Loucy (cell line): Measurements from ENCODE around the gene TLE2.

Source experiments
- H2AFZ ChIP-seq: fragments of 200-600 bp; sonication (generic); 2 replicates; pipeline ENCODE4 v1.6.0; 2016; ENCODE audit warnings: antibody characterized with exemption, mild to moderate bottlenecking, low read length, moderate library complexity
- H3F3A ChIP-seq: fragments of 200-600 bp; 2 replicates; pipeline ENCODE4 v1.6.0; 2016; ENCODE audit warnings: antibody characterized with exemption, low read depth, mild to moderate bottlenecking
- H3K27me3 ChIP-seq: fragments of 200-600 bp; sonication (generic); 2 replicates; pipeline ENCODE4 v1.6.1; 2014; ENCODE audit warnings: low read length, mild to moderate bottlenecking; ENCODE audit not compliant: insufficient read depth, poor library complexity, severe bottlenecking
- H3K36me3 ChIP-seq: fragments of 200-600 bp; sonication (generic); 2 replicates; pipeline ENCODE4 v1.6.1; 2016; ENCODE audit warnings: low read length; ENCODE audit not compliant: insufficient read depth
- H3K4me1 ChIP-seq: fragments of 200-600 bp; sonication (generic); 2 replicates; pipeline ENCODE4 v1.5.1; 2014; ENCODE audit warnings: low read length, mild to moderate bottlenecking; ENCODE audit not compliant: insufficient read depth, poor library complexity, severe bottlenecking
- H3K4me2 ChIP-seq: fragments of 200-600 bp; sonication (generic); 2 replicates; pipeline ENCODE4 v1.6.0; 2014; ENCODE audit warnings: antibody characterized with exemption, low read length, low read depth, mild to moderate bottlenecking; ENCODE audit not compliant: poor library complexity, severe bottlenecking
- H3K4me3 ChIP-seq: fragments of 200-600 bp; sonication (generic); 2 replicates; pipeline ENCODE4 v1.5.1; 2014; ENCODE audit warnings: low read length, mild to moderate bottlenecking, mixed read lengths; ENCODE audit not compliant: poor library complexity, severe bottlenecking
- H3K79me2 ChIP-seq: fragments of 200-600 bp; sonication (generic); 2 replicates; pipeline ENCODE4 v1.6.1; 2014; ENCODE audit warnings: low read length; ENCODE audit not compliant: insufficient read depth
- H3K9ac ChIP-seq: fragments of 200-600 bp; sonication (generic); 2 replicates; pipeline ENCODE4 v1.6.0; 2014; ENCODE audit warnings: mild to moderate bottlenecking, low read depth, low read length, moderate library complexity; ENCODE audit not compliant: poor library complexity, severe bottlenecking
- H3K9me2 ChIP-seq: fragments of 200-600 bp; sonication (generic); replicated peaks from 2 replicates; pipeline ENCODE4 v1.6.1; 2016; ENCODE audit warnings: low read depth, low read length, mixed read lengths
- H3K9me3 ChIP-seq: fragments of 200-600 bp; sonication (generic); 2 replicates; pipeline ENCODE4 v1.6.1; 2014; ENCODE audit warnings: mild to moderate bottlenecking, antibody characterized with exemption, low read length, low read depth; ENCODE audit not compliant: insufficient read depth
- H4K20me1 ChIP-seq: fragments of 200-600 bp; sonication (generic); 2 replicates; pipeline ENCODE4 v1.6.0; 2014; ENCODE audit warnings: antibody characterized with exemption, low read length, mild to moderate bottlenecking; ENCODE audit not compliant: insufficient read depth, poor library complexity, severe bottlenecking
- EZH2phosphoT487 ChIP-seq: fragments of 200-600 bp; IDR thresholded peaks from 2 replicates; pipeline ENCODE4 v1.6.1; 2018; ENCODE audit warnings: antibody characterized with exemption, mild to moderate bottlenecking, moderate library complexity, borderline replicate concordance
- TF ChIP-seq, protein P1 (sequence below): fragments of 200-600 bp; sonication (generic); conservative IDR thresholded peaks from 2 replicates; pipeline ENCODE4 v1.5.1; 2014; ENCODE audit warnings: mild to moderate bottlenecking, antibody characterized with exemption, low read length

The TLE2 gene

GRCh38 chr19:2976609-2977000, 52.5 kb downstream of the TLE2 start:
- no peaks in the 10 kb centered on the region for H3K79me2 ChIP-seq
- peak overlapping the region; percentile 89 for H2AFZ ChIP-seq
- no peaks in the 10 kb centered on the region for H4K20me1 ChIP-seq
- no peaks in the 10 kb centered on the region; the same call in 1 of the 2 replicates for H3F3A ChIP-seq
- H3K9me2 ChIP-seq = no peaks in the 10 kb centered on the region
- H3K27me3 ChIP-seq = no peaks in the 10 kb centered on the region
- peaks cover 25% of the 10 kb centered on the region for H3K4me1 ChIP-seq
- H3K4me3 ChIP-seq = peak overlapping the region; percentile 86
- H3K9me3 ChIP-seq = no peaks in the 10 kb centered on the region
- H3K4me2 ChIP-seq = peak overlapping the region; percentile 85
- TF ChIP-seq, protein P1, sequence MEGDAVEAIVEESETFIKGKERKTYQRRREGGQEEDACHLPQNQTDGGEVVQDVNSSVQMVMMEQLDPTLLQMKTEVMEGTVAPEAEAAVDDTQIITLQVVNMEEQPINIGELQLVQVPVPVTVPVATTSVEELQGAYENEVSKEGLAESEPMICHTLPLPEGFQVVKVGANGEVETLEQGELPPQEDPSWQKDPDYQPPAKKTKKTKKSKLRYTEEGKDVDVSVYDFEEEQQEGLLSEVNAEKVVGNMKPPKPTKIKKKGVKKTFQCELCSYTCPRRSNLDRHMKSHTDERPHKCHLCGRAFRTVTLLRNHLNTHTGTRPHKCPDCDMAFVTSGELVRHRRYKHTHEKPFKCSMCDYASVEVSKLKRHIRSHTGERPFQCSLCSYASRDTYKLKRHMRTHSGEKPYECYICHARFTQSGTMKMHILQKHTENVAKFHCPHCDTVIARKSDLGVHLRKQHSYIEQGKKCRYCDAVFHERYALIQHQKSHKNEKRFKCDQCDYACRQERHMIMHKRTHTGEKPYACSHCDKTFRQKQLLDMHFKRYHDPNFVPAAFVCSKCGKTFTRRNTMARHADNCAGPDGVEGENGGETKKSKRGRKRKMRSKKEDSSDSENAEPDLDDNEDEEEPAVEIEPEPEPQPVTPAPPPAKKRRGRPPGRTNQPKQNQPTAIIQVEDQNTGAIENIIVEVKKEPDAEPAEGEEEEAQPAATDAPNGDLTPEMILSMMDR = no peak
- no peak for TF ChIP-seq EZH2phosphoT487
- no peaks in the 10 kb centered on the region for H3K36me3 ChIP-seq
- peak overlapping the region; percentile 54 for H3K9ac ChIP-seq

DNA sequence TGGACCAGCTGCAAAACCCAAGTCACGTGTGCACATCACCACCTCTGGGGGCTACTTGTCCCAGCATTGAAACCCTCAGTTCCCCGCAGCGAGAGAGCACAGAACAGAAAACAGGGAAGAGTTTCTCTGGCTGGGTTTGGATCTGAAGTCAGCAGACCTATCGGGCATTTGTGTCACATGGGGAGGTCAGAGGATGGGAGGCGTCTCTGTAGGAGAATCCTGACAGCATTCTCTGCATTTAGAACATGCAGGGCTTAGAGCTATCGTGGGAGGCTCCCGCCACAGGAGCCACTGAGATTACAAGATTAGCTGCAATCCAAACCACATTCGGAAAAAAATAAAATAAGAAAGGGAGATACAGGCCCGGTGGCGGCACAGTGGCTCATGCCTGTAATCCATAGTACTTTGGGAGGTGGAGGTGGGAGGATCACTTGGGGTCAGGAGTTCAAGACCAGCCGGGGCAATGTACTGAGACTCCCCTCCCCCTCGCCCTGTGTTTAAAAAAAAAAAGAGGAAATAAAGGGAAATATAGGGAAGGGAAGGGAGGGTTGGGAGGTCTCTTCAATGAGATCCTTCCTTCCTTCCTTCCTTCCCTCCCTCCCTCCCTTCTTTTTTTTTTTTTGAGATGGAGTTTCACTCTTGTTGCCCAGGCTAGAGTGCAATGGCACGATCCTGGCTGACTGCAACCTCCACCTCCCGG, 54.6 kb downstream of the TLE2 start:
- no peak for TF ChIP-seq EZH2phosphoT487
- TF ChIP-seq, protein P1 = no peak
- no peaks in the 10 kb centered on the region for H3K27me3 ChIP-seq
- no peaks in the 10 kb centered on the region for H3K9me3 ChIP-seq

GRCh38 chr19:2973229-2973628, 55.9 kb downstream of the TLE2 start:
- TF ChIP-seq, protein P1 = no peak
- no peak for TF ChIP-seq EZH2phosphoT487
- no peaks in the 10 kb centered on the region for H4K20me1 ChIP-seq
- H3K9me3 ChIP-seq = no peaks in the 10 kb centered on the region
- no peak overlapping the region for H3K4me2 ChIP-seq
- no peaks in the 10 kb centered on the region for H3K9me2 ChIP-seq
- H3K36me3 ChIP-seq = no peaks in the 10 kb centered on the region
- no peaks in the 10 kb centered on the region; the same call in 1 of the 2 replicates for H3F3A ChIP-seq
- H3K79me2 ChIP-seq = no peaks in the 10 kb centered on the region
- H3K27me3 ChIP-seq = no peaks in the 10 kb centered on the region
- H3K9ac ChIP-seq = no peak overlapping the region
- peaks cover 25% of the 10 kb centered on the region for H3K4me1 ChIP-seq
- H2AFZ ChIP-seq = no peak overlapping the region
- no peak overlapping the region for H3K4me3 ChIP-seq

More for the DNA sequence above, 54.6 kb downstream of the TLE2 start:
- H3F3A ChIP-seq = no peaks in the 10 kb centered on the region; the same call in 1 of the 2 replicates
- peak overlapping the region; percentile 44 for H3K4me2 ChIP-seq
- no peaks in the 10 kb centered on the region for H3K79me2 ChIP-seq
- no peak overlapping the region for H3K9ac ChIP-seq
- H4K20me1 ChIP-seq = no peaks in the 10 kb centered on the region
- H3K9me2 ChIP-seq = no peaks in the 10 kb centered on the region
- H2AFZ ChIP-seq = no peak overlapping the region
- no peak overlapping the region for H3K4me3 ChIP-seq
- no peaks in the 10 kb centered on the region for H3K36me3 ChIP-seq
- peaks cover 25% of the 10 kb centered on the region for H3K4me1 ChIP-seq
